Activated CD4-positive, alpha-beta memory T cell treated with anti-CD3 and anti-CD28 coated beads for 36 hours (primary cell): ENCODE measurements around the gene SH3BGRL. TPM values are rescaled to one million over a fixed set of nuclear protein-coding genes. Genes with fewer than 3 reads are reported as not detected.
"Not testable (repeated sequence)": the region's sequence is repeated elsewhere in the genome, so short reads cannot be mapped to it uniquely, and the experiment has no call there.

Source experiments
- CTCF ChIA-PET: fragments of 350-600 bp; sonication (Branson Sonifier 250); formaldehyde crosslinking; loops from one replicate; lab custom pipeline; 2021; ENCODE audit warnings: antibody characterized with exemption, inconsistent platforms; lab: Charles Lee
- POLR2A ChIA-PET: fragments of 350-600 bp; sonication (Branson Sonifier 250); formaldehyde crosslinking; loops from one replicate; lab custom pipeline; 2021; ENCODE audit warnings: antibody characterized with exemption; lab: Charles Lee
- DNase-seq: peaks from one replicate; pipeline ENCODE4 v3.0.0-alpha.2; 2020
- H3K27ac Mint-ChIP-seq: one replicate; pipeline ENCODE4 v1.8.0; 2021; ENCODE audit warnings: mixed read lengths
- H3K27me3 Mint-ChIP-seq: one replicate; pipeline ENCODE4 v1.8.0; 2021; ENCODE audit warnings: mixed read lengths
- H3K36me3 Mint-ChIP-seq: one replicate; pipeline ENCODE4 v1.8.0; 2021; ENCODE audit warnings: mixed read lengths
- H3K4me1 Mint-ChIP-seq: one replicate; pipeline ENCODE4 v1.8.0; 2021; ENCODE audit warnings: low read depth, mixed read lengths
- H3K4me3 Mint-ChIP-seq: one replicate; pipeline ENCODE4 v1.8.0; 2021; ENCODE audit warnings: mild to moderate bottlenecking, mixed read lengths
- H3K9me3 Mint-ChIP-seq: one replicate; pipeline ENCODE4 v1.8.0; 2021; ENCODE audit warnings: mixed read lengths
- intact Hi-C: fragments of 100-400 bp; cut with micrococcal nuclease; formaldehyde crosslinking; loops from one replicate; pipeline ENCODE4 v1.15.1; 2023
- total RNA-seq, 2 experiments: library from RNA; stranded (reverse); gene quantifications; one replicate each; pipeline ENCODE4 v1.2.3, GENCODE V29; 2021

The SH3BGRL gene
- total RNA-seq, 2 experiments from 2014 or later, result 39.1 to 41.9 TPM

GRCh38 chrX:81331653-81332052 lies 129.8 kb downstream of the SH3BGRL start:
- H3K27me3 Mint-ChIP-seq, DNase-seq, H3K4me1 Mint-ChIP-seq, H3K27ac Mint-ChIP-seq, intact Hi-C loops, CTCF ChIA-PET, POLR2A ChIA-PET, H3K4me3 Mint-ChIP-seq: not testable (repeated sequence)
- Mint-ChIP-seq H3K36me3 (peaks cover 37% of the 10 kb centered on the region), H3K9me3 (peaks cover 16% of the 10 kb centered on the region)

GRCh38 chrX:81336455-81337152 lies 134.7 kb downstream of the SH3BGRL start:
- H3K4me3 Mint-ChIP-seq, result no peak overlapping the region
- ChIA-PET POLR2A (interaction anchor here (0.6 kb wide), 1 partner anchor 33 kb away, joined by 3 read pairs; no protein-coding TSS in a partner anchor), CTCF (interaction anchor here (0.6 kb wide), 1 partner anchor 169 kb away, joined by 3 read pairs; no protein-coding TSS in a partner anchor)
- peaks cover 44% of the 10 kb centered on the region for H3K36me3 Mint-ChIP-seq
- H3K27ac Mint-ChIP-seq, result no peak overlapping the region
- intact Hi-C loops, result no loop called here
- no peaks in the 10 kb centered on the region for H3K27me3 Mint-ChIP-seq
- H3K9me3 Mint-ChIP-seq, result peaks cover 25% of the 10 kb centered on the region
- no peak for DNase-seq
- H3K4me1 Mint-ChIP-seq, result peaks cover 9% of the 10 kb centered on the region

GRCh38 chrX:81337805-81338204 lies 135.9 kb downstream of the SH3BGRL start:
- H3K27ac Mint-ChIP-seq, result no peak overlapping the region
- H3K9me3 Mint-ChIP-seq, result peaks cover 25% of the 10 kb centered on the region
- H3K4me3 Mint-ChIP-seq, result no peak overlapping the region
- peaks cover 9% of the 10 kb centered on the region for H3K4me1 Mint-ChIP-seq
- H3K36me3 Mint-ChIP-seq, result peaks cover 40% of the 10 kb centered on the region
- intact Hi-C loops, result no loop called here
- ChIA-PET POLR2A (no interaction called here), CTCF (no interaction called here)
- H3K27me3 Mint-ChIP-seq, result no peaks in the 10 kb centered on the region
- DNase-seq, result no peak

- DNase-seq, result no peak
- H3K4me3 Mint-ChIP-seq, result no peak overlapping the region
- POLR2A ChIA-PET, result no interaction called here
- H3K9me3 Mint-ChIP-seq, result peaks cover 20% of the 10 kb centered on the region
- H3K4me1 Mint-ChIP-seq, result peaks cover 4% of the 10 kb centered on the region
- CTCF ChIA-PET, result no interaction called here
- no peak overlapping the region for H3K27ac Mint-ChIP-seq
- H3K27me3 Mint-ChIP-seq, result no peaks in the 10 kb centered on the region
- H3K36me3 Mint-ChIP-seq, result peaks cover 35% of the 10 kb centered on the region
- intact Hi-C loops, result no loop called here
Measured at GRCh38 chrX:81338924-81339323, 137.0 kb downstream of the SH3BGRL start.

- H3K4me1 Mint-ChIP-seq, H3K4me3 Mint-ChIP-seq, CTCF ChIA-PET, DNase-seq, H3K36me3 Mint-ChIP-seq, H3K9me3 Mint-ChIP-seq, H3K27me3 Mint-ChIP-seq, intact Hi-C loops, H3K27ac Mint-ChIP-seq, POLR2A ChIA-PET: not testable (repeated sequence)
Measured at GRCh38 chrX:81345296-81345695, 143.4 kb downstream of the SH3BGRL start.

Other genes with a start within 250 kb of the SH3BGRL start
- 1 to 10 TPM; 5.4 to 6.1 TPM for gene HMGN5, start 189 bp upstream of the SH3BGRL start, total RNA-seq